ENCODE measurements around the gene TMEM269.
"Not testable (repeated sequence)": the region's sequence is repeated elsewhere in the genome, so short reads cannot be mapped to it uniquely, and the experiment has no call there.

Gene TMEM269

GRCh38 chr1:42777852-42778251 lies 6.9 kb upstream of the TMEM269 start:
- no peak overlapping the region for H3K4me3 Mint-ChIP-seq
- no peaks in the 10 kb centered on the region for H3K9me3 Mint-ChIP-seq (ENCODE audit: low read depth)
- H3K4me1 Mint-ChIP-seq (ENCODE audit: low read depth) = peaks cover 13% of the 10 kb centered on the region
- H3K27me3 Mint-ChIP-seq = no peaks in the 10 kb centered on the region
- H3K36me3 Mint-ChIP-seq = peaks cover 11% of the 10 kb centered on the region
- H3K27ac Mint-ChIP-seq = no peak overlapping the region

- no peaks in the 10 kb centered on the region for H3K27me3 Mint-ChIP-seq
- H3K27ac Mint-ChIP-seq = no peak overlapping the region
- H3K36me3 Mint-ChIP-seq = peaks cover 11% of the 10 kb centered on the region
- H3K4me3 Mint-ChIP-seq = no peak overlapping the region
- H3K9me3 Mint-ChIP-seq (ENCODE audit: low read depth) = no peaks in the 10 kb centered on the region
- peaks cover 12% of the 10 kb centered on the region for H3K4me1 Mint-ChIP-seq (ENCODE audit: low read depth)
Measured at GRCh38 chr1:42779725-42780124, 5.1 kb upstream of the TMEM269 start.

DNA sequence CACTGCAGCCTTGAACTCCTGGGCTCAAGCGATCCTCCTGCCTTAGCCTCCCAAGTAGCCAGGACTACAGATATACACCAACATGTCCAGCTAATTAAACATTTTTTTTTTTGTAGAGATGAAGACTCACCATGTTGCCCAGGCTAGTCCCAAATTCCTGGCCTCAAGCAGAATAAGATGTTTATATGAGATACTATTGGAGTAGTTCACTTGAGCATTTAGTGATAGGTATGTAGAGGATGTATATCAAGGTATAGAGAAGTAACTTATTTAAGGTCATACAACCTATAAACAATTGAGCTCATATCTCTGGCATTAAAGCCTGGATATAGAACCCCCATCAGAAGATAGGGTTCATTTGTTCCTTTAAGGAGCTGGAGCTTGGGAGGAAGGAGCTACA lies 4.6 kb upstream of the TMEM269 start:
- Mint-ChIP-seq H3K4me3 (no peak overlapping the region), H3K27me3 (no peaks in the 10 kb centered on the region), H3K27ac (no peak overlapping the region), H3K4me1 (ENCODE audit: low read depth) (peaks cover 12% of the 10 kb centered on the region), H3K36me3 (peaks cover 8% of the 10 kb centered on the region), H3K9me3 (ENCODE audit: low read depth) (no peaks in the 10 kb centered on the region)

DNA sequence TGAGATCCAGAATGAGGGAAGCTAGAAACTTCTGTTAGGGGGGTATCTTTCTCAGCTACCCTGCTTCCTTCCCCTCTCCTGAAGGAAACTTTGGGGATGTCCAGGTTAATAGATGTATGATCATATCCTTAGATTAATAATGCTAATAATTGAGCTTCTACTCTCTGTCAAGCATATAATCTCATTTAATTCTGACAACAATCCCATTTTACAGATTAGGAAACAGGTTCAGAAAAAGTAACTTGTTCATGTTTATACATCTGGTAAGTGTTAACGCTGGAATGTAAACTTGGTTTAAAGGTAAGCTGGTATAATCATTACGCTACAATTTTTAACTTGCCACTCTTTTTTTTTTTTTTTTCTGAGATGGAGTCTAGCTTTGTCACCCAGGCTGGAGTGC lies 1.7 kb upstream of the TMEM269 start:
- Mint-ChIP-seq H3K9me3 (ENCODE audit: low read depth) (no peaks in the 10 kb centered on the region), H3K4me3 (no peak overlapping the region), H3K4me1 (ENCODE audit: low read depth) (peaks cover 17% of the 10 kb centered on the region), H3K27me3 (no peaks in the 10 kb centered on the region), H3K36me3 (peaks cover 6% of the 10 kb centered on the region), H3K27ac (no peak overlapping the region)

- Mint-ChIP-seq H3K27ac (no peak overlapping the region), H3K9me3 (ENCODE audit: low read depth) (no peaks in the 10 kb centered on the region), H3K36me3 (peaks cover 6% of the 10 kb centered on the region), H3K4me1 (ENCODE audit: low read depth) (peaks cover 16% of the 10 kb centered on the region), H3K4me3 (peak overlapping the region; percentile 32), H3K27me3 (no peaks in the 10 kb centered on the region)
Measured at GRCh38 chr1:42784547-42784945, 245 bp upstream of the TMEM269 start.

DNA sequence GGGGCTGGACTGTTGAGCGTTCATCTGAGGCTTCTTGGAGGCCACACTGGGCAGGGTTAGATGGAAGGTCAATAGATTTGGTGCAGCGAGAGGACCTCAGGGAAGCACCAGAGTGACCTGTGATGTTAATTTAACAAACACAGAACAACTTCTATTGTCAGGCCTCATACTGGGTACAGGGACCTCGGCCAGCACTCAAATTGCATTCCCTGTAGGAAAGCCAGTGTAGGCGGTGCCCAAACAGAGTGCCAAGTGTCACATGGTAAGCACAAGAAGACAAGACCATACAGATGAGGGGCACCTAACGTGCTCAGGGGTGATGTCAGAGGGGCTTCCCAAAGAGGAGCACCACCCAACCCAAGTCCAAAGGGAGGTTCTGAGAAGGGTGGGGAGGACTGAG lies 1.3 kb downstream of the TMEM269 start:
- peak overlapping the region; percentile 80 for H3K4me3 Mint-ChIP-seq
- H3K27me3 Mint-ChIP-seq = no peaks in the 10 kb centered on the region
- H3K4me1 Mint-ChIP-seq (ENCODE audit: low read depth) = peaks cover 15% of the 10 kb centered on the region
- peaks cover 3% of the 10 kb centered on the region for H3K36me3 Mint-ChIP-seq
- no peaks in the 10 kb centered on the region for H3K9me3 Mint-ChIP-seq (ENCODE audit: low read depth)
- H3K27ac Mint-ChIP-seq = no peak overlapping the region

- no peak overlapping the region for H3K27ac Mint-ChIP-seq
Measured at GRCh38 chr1:42788021-42788420, 3.2 kb downstream of the TMEM269 start.

GRCh38 chr1:42793824-42794223 lies 9.0 kb downstream of the TMEM269 start:
- Mint-ChIP-seq H3K27me3 (no peaks in the 10 kb centered on the region), H3K9me3 (ENCODE audit: low read depth) (no peaks in the 10 kb centered on the region), H3K4me3 (no peak overlapping the region), H3K27ac (no peak overlapping the region), H3K36me3 (no peaks in the 10 kb centered on the region), H3K4me1 (ENCODE audit: low read depth) (no peaks in the 10 kb centered on the region)

More at GRCh38 chr1:42788021-42788420, 3.2 kb downstream of the TMEM269 start:
- H3K9me3 Mint-ChIP-seq (ENCODE audit: low read depth) = no peaks in the 10 kb centered on the region
- no peaks in the 10 kb centered on the region for H3K27me3 Mint-ChIP-seq
- no peaks in the 10 kb centered on the region for H3K36me3 Mint-ChIP-seq
- no peak overlapping the region for H3K4me3 Mint-ChIP-seq
- peaks cover 15% of the 10 kb centered on the region for H3K4me1 Mint-ChIP-seq (ENCODE audit: low read depth)

GRCh38 chr1:42797414-42797813 lies 12.6 kb downstream of the TMEM269 start:
- Mint-ChIP-seq H3K9me3 (ENCODE audit: low read depth) (no peaks in the 10 kb centered on the region), H3K4me1 (ENCODE audit: low read depth) (no peaks in the 10 kb centered on the region), H3K4me3 (no peak overlapping the region), H3K27ac (no peak overlapping the region), H3K36me3 (no peaks in the 10 kb centered on the region), H3K27me3 (no peaks in the 10 kb centered on the region)

DNA sequence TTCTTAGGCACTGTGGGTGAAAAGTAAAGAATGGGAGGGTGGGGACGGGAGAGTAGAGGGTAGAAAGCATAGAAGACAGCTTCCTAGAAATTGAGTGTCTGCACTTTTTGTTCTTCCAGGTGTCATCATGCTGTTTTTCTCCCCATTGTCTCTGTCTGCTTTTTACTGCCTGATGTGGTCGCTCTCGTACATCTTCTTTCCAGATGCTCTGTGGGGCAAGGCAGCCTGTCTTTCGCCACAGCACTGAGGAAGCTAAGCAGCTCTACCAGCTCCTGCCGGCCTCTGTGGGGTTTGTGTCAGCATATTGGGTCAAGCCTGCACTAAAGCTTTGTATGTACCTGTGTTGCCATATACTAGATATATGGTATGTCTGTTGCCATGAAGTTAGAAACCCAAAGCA lies 13.2 kb downstream of the TMEM269 start:
- Mint-ChIP-seq H3K36me3 (no peaks in the 10 kb centered on the region), H3K27me3 (no peaks in the 10 kb centered on the region), H3K4me3 (no peak overlapping the region), H3K4me1 (ENCODE audit: low read depth) (no peaks in the 10 kb centered on the region), H3K27ac (no peak overlapping the region), H3K9me3 (ENCODE audit: low read depth) (no peaks in the 10 kb centered on the region)

DNA sequence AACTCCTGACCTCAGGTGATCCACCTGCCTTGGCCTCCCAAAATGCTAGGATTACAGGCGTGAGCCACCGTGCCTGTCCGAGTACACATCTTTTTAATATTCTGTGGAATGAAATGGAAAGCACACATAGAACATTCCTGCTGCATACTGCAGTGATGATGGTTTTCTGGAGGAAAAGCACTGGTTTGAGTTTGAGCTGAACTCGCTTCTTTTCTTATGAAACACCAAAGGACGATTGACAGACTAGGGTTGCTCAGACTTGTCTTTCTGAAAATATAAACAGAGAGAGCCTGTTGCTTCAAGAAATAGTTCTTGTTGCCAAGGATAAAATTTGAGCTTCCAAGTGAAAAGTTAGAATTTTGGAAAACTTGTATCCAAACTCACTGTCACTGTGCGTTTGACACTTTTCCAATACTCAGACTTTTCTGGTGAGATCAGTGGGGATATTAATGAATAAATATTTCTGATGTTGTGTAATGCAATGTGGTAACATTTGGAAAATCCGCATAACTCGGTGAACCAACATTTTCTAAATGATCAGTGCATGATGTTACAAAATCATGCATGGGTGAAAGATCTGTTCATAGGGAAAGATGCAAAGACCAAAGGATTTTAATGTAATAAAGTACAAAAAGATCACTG lies 17.2 kb downstream of the TMEM269 start:
- H3K4me1 Mint-ChIP-seq (ENCODE audit: low read depth) = no peaks in the 10 kb centered on the region
- H3K27ac Mint-ChIP-seq = no peak overlapping the region
- no peaks in the 10 kb centered on the region for H3K9me3 Mint-ChIP-seq (ENCODE audit: low read depth)
- H3K27me3 Mint-ChIP-seq = no peaks in the 10 kb centered on the region
- H3K4me3 Mint-ChIP-seq = no peak overlapping the region
- H3K36me3 Mint-ChIP-seq = peaks cover 5% of the 10 kb centered on the region

DNA sequence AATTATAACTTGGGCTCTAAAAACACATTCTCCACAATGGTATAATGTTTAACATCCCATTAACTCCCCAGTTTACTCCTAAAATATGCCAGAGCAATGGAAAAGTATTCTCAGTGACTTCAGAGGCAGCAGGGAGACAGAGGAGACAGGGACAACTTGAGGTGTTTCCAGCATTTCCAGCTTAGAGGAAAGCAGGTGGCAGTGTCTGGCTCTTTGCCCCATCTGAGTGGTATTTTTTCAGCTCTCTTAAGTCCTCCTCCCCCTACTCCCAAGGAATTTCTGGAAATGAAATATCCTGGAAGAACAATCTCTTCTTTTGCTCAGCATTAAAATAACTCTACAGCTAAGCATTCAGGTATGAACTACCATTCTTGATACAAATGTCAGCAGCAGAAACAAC lies 21.4 kb downstream of the TMEM269 start:
- Mint-ChIP-seq H3K27me3 (no peaks in the 10 kb centered on the region), H3K9me3 (ENCODE audit: low read depth) (no peaks in the 10 kb centered on the region), H3K4me3 (no peak overlapping the region), H3K27ac (no peak overlapping the region), H3K4me1 (ENCODE audit: low read depth) (peaks cover 8% of the 10 kb centered on the region), H3K36me3 (peaks cover 11% of the 10 kb centered on the region)

- Mint-ChIP-seq H3K4me3 (no peak overlapping the region), H3K4me1 (ENCODE audit: low read depth) (peaks cover 8% of the 10 kb centered on the region), H3K27ac (no peak overlapping the region), H3K36me3 (peaks cover 13% of the 10 kb centered on the region), H3K9me3 (ENCODE audit: low read depth) (no peaks in the 10 kb centered on the region), H3K27me3 (no peaks in the 10 kb centered on the region)
Measured at GRCh38 chr1:42806593-42806992, 21.8 kb downstream of the TMEM269 start.

GRCh38 chr1:42807056-42807668 lies 22.4 kb downstream of the TMEM269 start:
- Mint-ChIP-seq H3K27ac (no peak overlapping the region), H3K27me3 (no peaks in the 10 kb centered on the region), H3K9me3 (ENCODE audit: low read depth) (no peaks in the 10 kb centered on the region), H3K4me3 (no peak overlapping the region), H3K36me3 (peaks cover 13% of the 10 kb centered on the region), H3K4me1 (ENCODE audit: low read depth) (peaks cover 8% of the 10 kb centered on the region)

GRCh38 chr1:42814815-42815214 lies 30.0 kb downstream of the TMEM269 start:
- H3K27me3 Mint-ChIP-seq; H3K9me3 Mint-ChIP-seq (ENCODE audit: low read depth); H3K27ac Mint-ChIP-seq: not testable (repeated sequence)
- H3K4me3 Mint-ChIP-seq = peak overlapping the region; percentile 32
- peaks cover 11% of the 10 kb centered on the region for H3K36me3 Mint-ChIP-seq
- peaks cover 25% of the 10 kb centered on the region for H3K4me1 Mint-ChIP-seq (ENCODE audit: low read depth)

Measured in activated naive CD8-positive, alpha-beta T cell (primary cell).